ENCODE data around the gene TMA7. TPM values are rescaled to one million over a fixed set of nuclear protein-coding genes. Genes with fewer than 3 reads are reported as not detected.
A peak's percentile ranks its signal among the peaks of the same experiment; 100 is the strongest.

The TMA7 gene
- total RNA-seq, 6 donors from 2014 or later: 115 to 282 (median 163) TPM

GRCh38 chr3:48432411-48433371 is 7.4 kb upstream of the TMA7 start:
- Histone ChIP-seq H3K9me3 (no peaks in the 10 kb centered on the region), H3K4me1 (peaks cover 19 to 44% (median 29%) of the 10 kb centered on the region in 4 donors), H3K27ac (peak overlapping the region in 3 of 4 donors; percentile 29 to 91 (median 45)), H3K27me3 (no peaks in the 10 kb centered on the region), H3K4me3 (no peak overlapping the region), H3K36me3 (peaks cover 0 to 21% (median 11%) of the 10 kb centered on the region in 4 donors)
- TF ChIP-seq POLR2A (IDR thresholded peaks at IDR 0.05) (no peak), EP300 (IDR thresholded peaks at IDR 0.05) (no peak), POLR2AphosphoS5 (IDR thresholded peaks at IDR 0.05) (no peak), CTCF (IDR thresholded peaks at IDR 0.05) (no peak)
- ATAC-seq (ENCODE audit: low FRiP score in 2 of 2) (no peak), DNase-seq (no peak)
- WGBS, 2 donors: 82 to 92% methylated on average over 14 to 16 of the region's 16 CpGs

- peak overlapping the region; percentile 19 to 45 (median 41) for H3K27ac ChIP-seq
- H3K9me3 ChIP-seq: no peaks in the 10 kb centered on the region
- H3K27me3 ChIP-seq: no peaks in the 10 kb centered on the region
- H3K4me1 ChIP-seq: peaks cover 16 to 36% (median 21%) of the 10 kb centered on the region in 4 donors
- 70 to 76% methylated on average over 5 to 12 of the region's 12 CpGs for WGBS, 2 donors
- ATAC-seq (ENCODE audit: low FRiP score in 2 of 2): peak; percentile 22 to 25
- peak in 1 of 2 donors; percentile 58 for DNase-seq
- no peak overlapping the region for H3K4me3 ChIP-seq
- H3K36me3 ChIP-seq: peaks cover 0 to 21% (median 11%) of the 10 kb centered on the region in 4 donors
- no peak for TF ChIP-seq POLR2A (IDR thresholded peaks at IDR 0.05)
- peak; percentile 19 to 20 for TF ChIP-seq POLR2AphosphoS5 (IDR thresholded peaks at IDR 0.05)
- TF ChIP-seq EP300 (IDR thresholded peaks at IDR 0.05): no peak
Measured at GRCh38 chr3:48433472-48434118, 6.5 kb upstream of the TMA7 start.

- no peak for TF ChIP-seq POLR2AphosphoS5 (IDR thresholded peaks at IDR 0.05)
- TF ChIP-seq POLR2A (IDR thresholded peaks at IDR 0.05): no peak
- no peak for TF ChIP-seq EP300 (IDR thresholded peaks at IDR 0.05)
- no peak for TF ChIP-seq CTCF (IDR thresholded peaks at IDR 0.05)
- no peaks in the 10 kb centered on the region for H3K27me3 ChIP-seq
- peaks cover 24 to 41% (median 25%) of the 10 kb centered on the region in 4 donors for H3K4me1 ChIP-seq
- WGBS, 2 donors: 67% methylated on average over 11 to 15 of the region's 15 CpGs
- H3K4me3 ChIP-seq: no peak overlapping the region
- ATAC-seq (ENCODE audit: low FRiP score in 2 of 2) (no peak), DNase-seq (no peak)
- H3K27ac ChIP-seq: peak overlapping the region; percentile 5 to 45 (median 30)
- peaks cover 0 to 21% (median 11%) of the 10 kb centered on the region in 4 donors for H3K36me3 ChIP-seq
- no peaks in the 10 kb centered on the region for H3K9me3 ChIP-seq
Measured at GRCh38 chr3:48434591-48435222, 5.3 kb upstream of the TMA7 start.

- Histone ChIP-seq H3K27ac (peak overlapping the region; percentile 5 to 55 (median 32)), H3K9me3 (no peaks in the 10 kb centered on the region), H3K4me3 (no peak overlapping the region), H3K36me3 (peaks cover 0 to 21% (median 11%) of the 10 kb centered on the region in 4 donors), H3K4me1 (peaks cover 19 to 36% (median 20%) of the 10 kb centered on the region in 4 donors), H3K27me3 (no peaks in the 10 kb centered on the region)
- no peak for ATAC-seq (ENCODE audit: low FRiP score in 2 of 2)
- 88 to 90% methylated on average over 4 of the region's 4 CpGs for whole genome bisulfite sequencing, 2 donors
- no peak for DNase-seq
- TF ChIP-seq EP300 (IDR thresholded peaks at IDR 0.05): no peak
- no peak for TF ChIP-seq POLR2A (IDR thresholded peaks at IDR 0.05)
- TF ChIP-seq CTCF (IDR thresholded peaks at IDR 0.05): no peak
- no peak for TF ChIP-seq POLR2AphosphoS5 (IDR thresholded peaks at IDR 0.05)
Measured at GRCh38 chr3:48435223-48435595, 4.8 kb upstream of the TMA7 start.
